K562 (cell line): ENCODE data around the gene AP4E1. TPM values are rescaled to one million over a fixed set of nuclear protein-coding genes. Genes with fewer than 3 reads are reported as not detected.

Source experiments
- ATAC-seq: fragments of 200-7000 bp; cut with Tn5 transposase; 3 replicates; pipeline ENCODE4 v1.9.1; 2020; ENCODE audit warnings: moderate library complexity
- BruUV-seq: library from RNA; stranded (reverse); fragments of 400-500 nt; replicated peaks from 2 replicates; lab custom pipeline; 2021; lab: Mats Ljungman, UMichigan
- CTCF ChIA-PET: fragments of 300-600 bp; formaldehyde crosslinking; extraction: SDS; loops from one replicate; lab custom pipeline; 2021; ENCODE audit warnings: low intra/inter-chr PET ratio; lab: Yijun Ruan, JAX
- POLR2A ChIA-PET: fragments of 300-600, 350-650 bp; sonication (Branson Sonifier 250); formaldehyde crosslinking; extraction: SDS; loops from one replicate; lab custom pipeline; 2021; ENCODE audit warnings: antibody characterized with exemption, inconsistent platforms; lab: Yijun Ruan, JAX
- DNase-seq, 4 experiments: peaks; one replicate each; pipeline versions ENCODE4 v3.0.0 to v3.0.0-alpha.2; 2011 to 2018; ENCODE audit warnings: low spot score in 3 of 4, mixed read lengths in 3 of 4; ENCODE audit errors: extremely low read depth in 1 of 4
- FAIRE-seq: peaks from 2 replicates; lab custom pipeline; 2011; peaks lifted over from hg19 to GRCh38; lab: Jason Lieb, UNC
- H2AFZ ChIP-seq: 2 replicates; pipeline ENCODE4 v1.6.0; 2011; ENCODE audit warnings: low read depth, low read length, control low read depth, inconsistent platforms
- H3K27ac ChIP-seq: fragments of 200-600 bp; 3 replicates; pipeline ENCODE4 v1.8.0; 2011; ENCODE audit warnings: low read depth, mild to moderate bottlenecking, control low read depth, inconsistent platforms, low read length, moderate library complexity, mixed read lengths; ENCODE audit errors: extremely low read depth
- H3K27me3 ChIP-seq, 2 experiments: fragments of 300-600 bp in 1 of 2; 2 replicates in 1 of 2; 3 replicates in 1 of 2; pipeline versions ENCODE4 v1.6.0 to v1.8.0; 2011; ENCODE audit warnings: inconsistent platforms in 2 of 2, low read length in 2 of 2, mild to moderate bottlenecking in 1 of 2, mixed read lengths in 1 of 2, moderate library complexity in 1 of 2; ENCODE audit not compliant: control insufficient read depth in 2 of 2, insufficient read depth in 2 of 2
- H3K36me3 ChIP-seq: fragments of 300-600 bp; 3 replicates; pipeline ENCODE4 v1.8.0; 2011; ENCODE audit warnings: mild to moderate bottlenecking, low read length, inconsistent platforms; ENCODE audit not compliant: control insufficient read depth, insufficient read depth
- H3K4me1 ChIP-seq, 2 experiments: fragments of 200-600 bp in 1 of 2; replicated peaks in 1 of 2; 2 replicates in 1 of 2; 3 replicates in 1 of 2; pipeline versions ENCODE4 v1.5.1 to v1.8.0; 2011; ENCODE audit warnings: inconsistent platforms in 2 of 2, low read length in 2 of 2, mild to moderate bottlenecking in 1 of 2, mixed read lengths in 1 of 2, moderate library complexity in 1 of 2; ENCODE audit not compliant: control insufficient read depth in 2 of 2, insufficient read depth in 2 of 2
- H3K4me2 ChIP-seq: 2 replicates; pipeline ENCODE4 v1.6.1; 2011; ENCODE audit warnings: low read length, control low read depth, inconsistent platforms, mixed read lengths; ENCODE audit not compliant: insufficient read depth
- H3K4me3 ChIP-seq: fragments of 200-600 bp; sonication (generic), shearing (Covaris generic); 2 replicates; pipeline ENCODE4 v1.5.1; 2016; ENCODE audit warnings: control low read depth, inconsistent platforms
- H3K79me2 ChIP-seq: fragments of 200-600 bp; 3 replicates; pipeline ENCODE4 v1.8.0; 2011; ENCODE audit warnings: low read length, inconsistent platforms; ENCODE audit not compliant: control insufficient read depth, insufficient read depth
- H3K9ac ChIP-seq, 2 experiments: 2 replicates each; pipeline versions ENCODE4 v1.6.0 to v1.6.1; 2011; ENCODE audit warnings: low read depth in 2 of 2, low read length in 2 of 2, control low read depth in 1 of 2, inconsistent platforms in 1 of 2, mild to moderate bottlenecking in 1 of 2, mixed read lengths in 1 of 2; ENCODE audit not compliant: insufficient read depth in 1 of 2
- H3K9me1 ChIP-seq: one replicate; pipeline ENCODE4 v1.6.0; 2011; ENCODE audit warnings: inconsistent platforms, mild to moderate bottlenecking, low read length, moderate library complexity; ENCODE audit not compliant: control insufficient read depth, insufficient read depth
- H3K9me3 ChIP-seq: replicated peaks from 2 replicates; pipeline ENCODE4 v1.5.1; 2011; ENCODE audit warnings: low read depth, low read length, inconsistent platforms; ENCODE audit not compliant: control insufficient read depth, insufficient read depth
- H4K20me1 ChIP-seq: replicated peaks from 2 replicates; pipeline ENCODE4 v1.6.1; 2011; ENCODE audit warnings: low read length, inconsistent platforms, mixed read lengths; ENCODE audit not compliant: control insufficient read depth, insufficient read depth
- WGBS: fragments of 100-300 bp; shearing (Covaris generic); methylation state at CpG from one replicate; pipeline ENCODE4 v1.1.6; 2016; ENCODE audit warnings: low coverage, mixed read lengths; ENCODE audit not compliant: insufficient coverage; ENCODE audit errors: missing lambda C conversion rate; 5-methylcytosine and 5-hydroxymethylcytosine counted together
- in situ Hi-C: fragments of 300-500 bp; cut with MboI; formaldehyde crosslinking; loops from 4 replicates; pipeline ENCODE4 v1.15.0; 2018; ENCODE audit warnings: inconsistent platforms, mixed read lengths
- intact Hi-C: fragments of 100-400 bp; cut with micrococcal nuclease; formaldehyde crosslinking; loops from 2 replicates; pipeline ENCODE4 v1.14.2; 2022
- polyA plus RNA-seq, 8 experiments: library from polyadenylated mRNA; depleted of rRNA in 4 of 8; stranded (reverse) in 5 of 8; unstranded in 3 of 8; fragments of >200 nt; fragmentation: Nextera tagmentation in 2 of 8; fragmentation: Illumina TruSeq in 1 of 8; extraction: Ambion mirVana in 2 of 8; extraction: Trizol in 1 of 8; gene quantifications; 2 replicates each; pipeline versions ENCODE4 v1.2.1 to v1.2.3, GENCODE V29; 2011 to 2014; ENCODE audit warnings: inconsistent platforms in 1 of 8, missing spikeins in 1 of 8
- total RNA-seq, 7 experiments: library from RNA; depleted of rRNA in 6 of 7; stranded (reverse); fragments of >200 nt in 6 of 7; fragmentation: Illumina TruSeq in 2 of 7; extraction: Trizol in 2 of 7; gene quantifications; 2 replicates each; pipeline versions ENCODE4 v1.2.1 to v1.2.3, GENCODE V29; 2011 to 2021; ENCODE audit warnings: low replicate concordance in 1 of 7
- TF ChIP-seq, protein P1 (sequence below), 3 experiments: IDR thresholded peaks in 2 of 3; conservative IDR thresholded peaks in 1 of 3; 2 replicates each; pipeline ENCODE4 v1.5.1; 2011 to 2012; ENCODE audit warnings: low read length in 3 of 3, mild to moderate bottlenecking in 3 of 3, control low read depth in 2 of 3, improper control_type of control experiment in 1 of 3, inconsistent platforms in 1 of 3, low read depth in 1 of 3, mixed read lengths in 1 of 3, moderate library complexity in 1 of 3; ENCODE audit not compliant: insufficient read depth in 2 of 3
- TF ChIP-seq, protein P2 (sequence below): fragments of 200-800 bp; sonication (Bioruptor generic); IDR thresholded peaks from 2 replicates; pipeline ENCODE4 v1.6.1; 2017; ENCODE audit warnings: missing genetic modification characterization, missing compliant biosample characterization
- TF ChIP-seq, protein P3 (sequence below): fragments of 450-650 bp; conservative IDR thresholded peaks from 2 replicates; pipeline ENCODE4 v1.6.1; 2016; ENCODE audit warnings: missing genetic modification characterization, low read depth, mild to moderate bottlenecking, missing compliant biosample characterization, moderate library complexity

The AP4E1 gene
- total and polyA plus RNA-seq, 9 of the 15 experiments (the other 6 are each of a cell fraction or from before 2014, with no cell fraction given): 1.3 to 11.5 (median 4.4) TPM

GRCh38 chr15:50873935-50874361, 34.5 kb upstream of the AP4E1 start:
- no TSS peak for BruUV-seq
- Histone ChIP-seq H4K20me1 (no peaks in the 10 kb centered on the region), H3K4me2 (no peak overlapping the region), H3K9me3 (no peaks in the 10 kb centered on the region), H3K9me1 (no peaks in the 10 kb centered on the region), H3K36me3 (no peaks in the 10 kb centered on the region), H3K4me3 (no peak overlapping the region), H2AFZ (0 out of 2 replicates have a peak overlapping the region, but pooled peaks have one; percentile 18)
- intact Hi-C loops (no loop called here), in situ Hi-C loops (no loop called here)
- CTCF ChIA-PET: no interaction called here
- ATAC-seq (peak; percentile 67), FAIRE-seq (no peak)
- TF ChIP-seq, protein P1, sequence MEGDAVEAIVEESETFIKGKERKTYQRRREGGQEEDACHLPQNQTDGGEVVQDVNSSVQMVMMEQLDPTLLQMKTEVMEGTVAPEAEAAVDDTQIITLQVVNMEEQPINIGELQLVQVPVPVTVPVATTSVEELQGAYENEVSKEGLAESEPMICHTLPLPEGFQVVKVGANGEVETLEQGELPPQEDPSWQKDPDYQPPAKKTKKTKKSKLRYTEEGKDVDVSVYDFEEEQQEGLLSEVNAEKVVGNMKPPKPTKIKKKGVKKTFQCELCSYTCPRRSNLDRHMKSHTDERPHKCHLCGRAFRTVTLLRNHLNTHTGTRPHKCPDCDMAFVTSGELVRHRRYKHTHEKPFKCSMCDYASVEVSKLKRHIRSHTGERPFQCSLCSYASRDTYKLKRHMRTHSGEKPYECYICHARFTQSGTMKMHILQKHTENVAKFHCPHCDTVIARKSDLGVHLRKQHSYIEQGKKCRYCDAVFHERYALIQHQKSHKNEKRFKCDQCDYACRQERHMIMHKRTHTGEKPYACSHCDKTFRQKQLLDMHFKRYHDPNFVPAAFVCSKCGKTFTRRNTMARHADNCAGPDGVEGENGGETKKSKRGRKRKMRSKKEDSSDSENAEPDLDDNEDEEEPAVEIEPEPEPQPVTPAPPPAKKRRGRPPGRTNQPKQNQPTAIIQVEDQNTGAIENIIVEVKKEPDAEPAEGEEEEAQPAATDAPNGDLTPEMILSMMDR (IDR thresholded peaks at IDR 0.05 in 2 of 3, conservative IDR thresholded peaks at IDR 0.05 in 1 of 3; ENCODE audit: insufficient read depth in 2 of 3, low read depth in 1 of 3, low read length in 3 of 3): peak; percentile 14 to 20 (median 16); a peak in 2 of 6 replicates
- TF ChIP-seq, protein P2, sequence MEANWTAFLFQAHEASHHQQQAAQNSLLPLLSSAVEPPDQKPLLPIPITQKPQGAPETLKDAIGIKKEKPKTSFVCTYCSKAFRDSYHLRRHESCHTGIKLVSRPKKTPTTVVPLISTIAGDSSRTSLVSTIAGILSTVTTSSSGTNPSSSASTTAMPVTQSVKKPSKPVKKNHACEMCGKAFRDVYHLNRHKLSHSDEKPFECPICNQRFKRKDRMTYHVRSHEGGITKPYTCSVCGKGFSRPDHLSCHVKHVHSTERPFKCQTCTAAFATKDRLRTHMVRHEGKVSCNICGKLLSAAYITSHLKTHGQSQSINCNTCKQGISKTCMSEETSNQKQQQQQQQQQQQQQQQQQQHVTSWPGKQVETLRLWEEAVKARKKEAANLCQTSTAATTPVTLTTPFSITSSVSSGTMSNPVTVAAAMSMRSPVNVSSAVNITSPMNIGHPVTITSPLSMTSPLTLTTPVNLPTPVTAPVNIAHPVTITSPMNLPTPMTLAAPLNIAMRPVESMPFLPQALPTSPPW (CRISPR knock-in tag): peak; percentile 51
- TF ChIP-seq, protein P3, sequence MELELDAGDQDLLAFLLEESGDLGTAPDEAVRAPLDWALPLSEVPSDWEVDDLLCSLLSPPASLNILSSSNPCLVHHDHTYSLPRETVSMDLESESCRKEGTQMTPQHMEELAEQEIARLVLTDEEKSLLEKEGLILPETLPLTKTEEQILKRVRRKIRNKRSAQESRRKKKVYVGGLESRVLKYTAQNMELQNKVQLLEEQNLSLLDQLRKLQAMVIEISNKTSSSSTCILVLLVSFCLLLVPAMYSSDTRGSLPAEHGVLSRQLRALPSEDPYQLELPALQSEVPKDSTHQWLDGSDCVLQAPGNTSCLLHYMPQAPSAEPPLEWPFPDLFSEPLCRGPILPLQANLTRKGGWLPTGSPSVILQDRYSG (tag): no peak
- TF ChIP-seq, all 486 proteins: peak for 2
- peak in 2 of 4 experiments; percentile 20 to 25 for DNase-seq
- H3K4me1 ChIP-seq: peaks cover 0 to 8% of the 10 kb centered on the region in 2 experiments; a peak in 3 of 5 replicates
- no peak overlapping the region for H3K27ac ChIP-seq
- no peak overlapping the region for H3K9ac ChIP-seq
- no peaks in the 10 kb centered on the region for H3K79me2 ChIP-seq
- POLR2A ChIA-PET: interaction anchor here (1.2 to 1.5 kb wide), 2 partner anchors 16 to 27 kb away, joined by 3 read pairs; no protein-coding TSS in a partner anchor
- 10% methylated on average over 8 of the region's 9 CpGs for WGBS
- H3K27me3 ChIP-seq: peaks cover 0 to 7% of the 10 kb centered on the region in 2 experiments; a peak in 1 of 5 replicates
